Stimulated activated CD8-positive, alpha-beta memory T cell treated with anti-CD3 and anti-CD28 coated beads, Interleukin-4, amount 100 ng/mL, for 24 hours (primary cell): ENCODE data around the gene CLSTN2.

Experiments
- DNase-seq: peaks from one replicate; pipeline ENCODE4 v3.0.0-alpha.2; 2020; ENCODE audit warnings: low read depth

Gene CLSTN2

DNA sequence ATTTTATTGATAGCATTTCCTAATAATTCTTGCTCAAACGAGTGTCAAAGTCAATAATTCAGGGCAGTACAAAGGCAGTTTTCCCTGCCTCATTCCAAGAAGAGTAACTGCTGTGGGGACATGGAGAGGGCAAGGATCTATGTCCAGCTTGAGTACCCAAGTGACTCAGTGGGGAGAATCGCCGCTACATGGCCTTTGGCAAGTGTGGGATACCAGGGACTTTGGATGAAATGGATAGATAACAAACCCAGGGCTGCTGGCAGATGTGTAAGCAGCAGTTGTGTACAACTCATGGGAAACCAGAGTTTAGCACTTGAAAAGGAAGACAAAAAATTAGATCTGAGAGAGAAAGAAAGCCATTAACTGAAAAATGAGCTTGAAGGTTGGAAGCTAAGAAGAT, 620.7 kb downstream of the CLSTN2 start:
- DNase-seq = no peak

DNA sequence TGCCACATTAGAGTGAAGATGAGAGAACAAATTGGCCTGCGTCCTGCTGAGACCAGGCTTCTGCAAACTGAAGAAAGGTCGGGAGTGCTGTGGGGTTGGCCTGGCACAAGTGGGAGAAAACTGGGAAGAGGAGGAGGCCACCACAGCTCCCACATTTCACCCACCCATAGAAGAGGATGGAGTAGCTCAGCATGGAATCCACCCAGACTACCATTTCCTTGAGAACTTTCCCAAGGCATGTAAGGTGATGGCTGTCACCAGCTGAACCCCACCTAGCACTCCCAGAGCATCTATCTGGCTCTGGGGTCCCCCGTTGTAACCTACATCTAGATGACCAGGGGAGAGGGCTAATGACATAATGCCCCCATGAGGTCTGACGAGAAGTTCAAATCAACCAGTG, 622.5 kb downstream of the CLSTN2 start:
- DNase-seq = no peak

- DNase-seq = no peak
These were observed 624.6 kb downstream of the CLSTN2 start for GRCh38 chr3:140559546-140559945.

GRCh38 chr3:140563206-140563760, 628.3 kb downstream of the CLSTN2 start:
- no peak for DNase-seq

GRCh38 chr3:140568131-140568530, 633.1 kb downstream of the CLSTN2 start:
- DNase-seq = no peak

- no peak for DNase-seq
These were observed 634.0 kb downstream of the CLSTN2 start for GRCh38 chr3:140568842-140569520.

DNA sequence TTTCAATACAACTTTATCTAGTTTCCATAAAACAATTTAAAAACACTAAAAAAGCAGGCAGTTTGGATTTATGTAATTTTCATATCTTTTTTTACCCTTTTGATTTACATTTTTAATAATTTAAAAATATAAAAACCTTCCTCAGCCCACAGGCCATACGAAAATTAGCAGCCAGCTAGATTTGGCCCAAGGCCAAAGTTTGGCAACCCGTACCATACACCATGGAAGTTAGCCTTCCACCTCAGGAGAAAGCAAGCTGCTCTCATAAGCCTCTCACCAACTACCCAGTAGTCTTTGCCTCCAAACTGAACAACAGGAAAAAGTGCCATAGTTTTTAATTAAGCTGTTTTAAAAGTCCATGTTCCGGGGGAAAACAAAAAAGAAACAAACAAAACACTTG, 635.6 kb downstream of the CLSTN2 start:
- no peak for DNase-seq

DNA sequence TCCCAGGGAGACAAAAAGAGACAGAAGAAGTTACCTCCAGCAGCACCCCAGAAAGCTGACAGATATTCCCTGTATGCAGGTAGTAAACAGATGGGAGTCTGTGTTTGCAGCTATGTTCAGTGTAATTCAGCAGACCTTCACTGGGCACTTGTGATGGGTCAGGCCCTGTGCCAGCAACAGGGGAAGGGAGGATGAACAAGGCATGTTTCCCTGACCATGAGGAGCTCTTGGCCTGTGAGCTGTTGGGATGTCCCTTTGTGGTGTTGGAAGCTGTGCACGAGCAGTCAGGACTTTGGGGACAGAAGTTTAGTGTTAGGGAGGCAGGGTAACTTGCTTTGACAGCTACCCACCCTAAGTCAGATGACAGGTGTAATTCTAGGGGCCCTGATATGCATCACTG, 636.9 kb downstream of the CLSTN2 start:
- no peak for DNase-seq

DNA sequence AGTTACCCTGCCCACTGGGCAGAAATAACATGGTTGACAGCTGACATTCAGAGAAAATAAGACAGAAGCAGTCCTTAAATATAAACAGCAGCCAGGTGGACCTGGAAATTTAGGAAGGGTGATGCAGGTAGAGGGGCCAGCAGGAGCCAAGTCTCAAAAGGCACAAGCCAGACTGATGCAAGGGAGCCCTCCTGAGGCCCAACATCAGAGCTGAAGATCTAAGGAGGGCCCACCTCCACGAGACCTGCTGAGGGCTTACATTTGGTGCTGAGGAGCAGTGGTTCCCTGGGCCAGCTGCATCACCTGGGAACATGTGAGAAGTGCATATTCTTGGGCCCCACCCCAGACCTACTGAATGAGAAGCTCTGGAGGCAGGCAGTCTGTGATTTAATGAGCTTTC, 637.3 kb downstream of the CLSTN2 start:
- DNase-seq = no peak

DNA sequence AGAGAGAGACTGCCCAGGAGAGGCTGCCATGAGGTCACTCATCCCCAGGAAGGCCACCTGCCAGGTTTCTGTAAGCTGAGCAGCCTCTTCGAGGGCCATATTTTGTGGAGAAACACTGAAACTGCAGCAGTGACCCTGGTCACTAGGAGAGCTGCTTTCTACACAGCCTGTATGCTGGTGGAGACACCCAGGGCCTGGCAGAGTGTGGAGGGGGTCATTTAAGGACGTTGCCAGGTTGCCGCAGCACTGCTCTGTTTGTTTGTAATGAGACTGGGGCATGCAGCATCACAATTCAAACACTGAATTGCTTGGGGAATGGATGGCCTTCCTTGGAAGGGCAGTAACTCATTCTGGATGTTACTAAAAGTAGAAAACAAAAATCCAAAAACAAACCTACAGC, 638.0 kb downstream of the CLSTN2 start:
- no peak for DNase-seq

GRCh38 chr3:140574375-140574774, 639.4 kb downstream of the CLSTN2 start:
- no peak for DNase-seq

GRCh38 chr3:140576449-140576848, 641.5 kb downstream of the CLSTN2 start:
- DNase-seq = no peak

- no peak for DNase-seq
These were observed 642.9 kb downstream of the CLSTN2 start for GRCh38 chr3:140577911-140578310.

DNA sequence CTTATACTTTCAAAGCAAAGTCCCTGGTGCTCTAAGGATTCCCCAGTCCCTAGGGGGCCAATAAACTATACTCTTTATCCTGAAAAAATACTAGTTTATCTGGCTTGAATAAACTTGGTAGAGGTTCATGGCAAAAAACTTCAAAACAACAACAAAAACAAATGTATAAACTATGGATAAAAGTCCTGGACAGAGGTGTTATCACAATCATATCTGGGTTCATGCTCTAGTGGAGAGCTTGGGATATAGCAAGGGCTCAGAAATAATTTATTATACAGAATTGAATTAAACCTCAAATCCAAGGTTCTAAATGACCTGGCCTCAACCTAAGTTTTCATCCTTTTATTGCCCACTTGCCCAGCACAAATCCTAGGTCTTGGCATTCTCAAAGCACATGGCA, 644.3 kb downstream of the CLSTN2 start:
- DNase-seq = no peak

DNA sequence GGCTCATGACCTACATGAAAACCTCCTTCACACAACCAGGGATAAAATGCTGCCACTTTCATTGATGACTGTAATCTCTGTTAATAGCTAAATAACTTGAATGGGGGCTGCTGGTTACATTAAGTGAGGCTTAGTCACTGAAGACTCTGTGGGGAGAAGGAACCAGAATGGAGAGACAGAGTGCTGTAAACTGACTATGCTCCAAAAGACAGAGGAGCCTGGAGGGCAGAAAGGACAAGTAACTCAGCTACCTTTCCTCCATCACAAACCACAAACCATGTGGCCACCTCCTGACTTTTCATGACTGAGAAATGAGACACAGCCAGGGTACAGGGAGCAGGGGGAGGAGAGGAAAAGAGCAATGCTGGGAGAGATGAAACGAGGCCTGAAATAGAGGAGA, 645.8 kb downstream of the CLSTN2 start:
- DNase-seq = no peak

- no peak for DNase-seq
These were observed 649.6 kb downstream of the CLSTN2 start for GRCh38 chr3:140584549-140584948.

GRCh38 chr3:140585828-140586227, 650.8 kb downstream of the CLSTN2 start:
- no peak for DNase-seq

DNA sequence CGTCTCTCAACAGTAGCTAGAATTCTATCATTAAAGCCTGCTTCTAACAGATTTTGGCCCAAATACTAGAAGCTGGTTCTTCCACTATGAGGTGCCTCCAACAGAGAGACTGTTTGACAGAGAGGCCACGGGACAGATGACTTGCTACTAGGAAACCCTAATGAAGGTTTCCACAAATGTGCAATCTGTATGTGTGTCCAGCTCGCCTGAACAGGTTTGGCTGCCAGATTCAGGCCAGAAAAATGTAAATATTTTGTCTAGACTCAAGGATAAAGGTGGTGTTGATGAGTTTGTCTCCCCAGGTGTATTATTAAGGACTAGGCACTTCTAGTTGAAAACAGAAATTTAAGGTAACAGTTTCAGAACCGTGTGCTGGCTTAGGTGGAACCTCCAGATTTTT, 651.3 kb downstream of the CLSTN2 start:
- DNase-seq = no peak

GRCh38 chr3:140588558-140588957, 653.6 kb downstream of the CLSTN2 start:
- DNase-seq = no peak

DNA sequence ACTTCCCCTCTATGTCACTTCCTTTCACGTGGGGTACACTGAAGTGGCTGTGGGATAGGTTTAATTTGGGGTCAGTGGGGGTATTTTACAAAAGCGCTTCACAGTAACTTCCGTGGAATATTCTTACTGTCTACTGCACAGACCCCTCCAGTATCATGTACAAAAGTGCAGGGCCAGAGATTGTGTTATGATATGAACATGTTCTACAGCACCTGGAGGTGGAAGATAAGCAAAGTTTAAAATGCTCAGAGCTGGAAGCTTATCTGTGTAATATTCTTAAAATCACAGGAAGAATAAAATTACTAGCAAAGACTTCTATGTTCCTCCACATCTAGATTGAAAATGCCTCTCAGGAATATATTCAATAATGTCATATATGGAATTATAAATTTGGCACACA, 658.8 kb downstream of the CLSTN2 start:
- DNase-seq = no peak

DNA sequence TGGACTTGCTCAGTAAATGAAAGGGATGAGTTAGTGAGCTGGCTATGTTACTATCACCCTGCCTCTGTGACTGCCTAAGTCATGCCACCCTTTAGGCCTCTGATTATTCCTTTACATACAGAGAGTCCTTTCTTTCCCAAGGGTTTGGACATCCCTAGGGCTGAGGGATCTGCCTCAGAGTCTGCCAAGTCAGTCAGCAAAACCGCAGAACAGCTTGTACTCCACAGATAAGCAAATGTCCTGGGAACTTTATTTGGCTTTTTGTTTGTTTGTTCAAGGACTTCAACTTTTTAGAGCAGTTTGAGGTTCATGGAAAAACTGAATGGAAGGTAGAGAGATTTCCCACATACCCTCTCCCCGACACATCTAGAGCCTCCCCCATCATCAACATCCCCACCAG, 660.3 kb downstream of the CLSTN2 start:
- no peak for DNase-seq

GRCh38 chr3:140597364-140597763, 662.4 kb downstream of the CLSTN2 start:
- no peak for DNase-seq

- no peak for DNase-seq
These were observed 662.8 kb downstream of the CLSTN2 start for GRCh38 chr3:140597792-140598191.

- no peak for DNase-seq
These were observed 664.0 kb downstream of the CLSTN2 start for GRCh38 chr3:140599009-140599408.
